Endometrial microvascular endothelial cells (primary cell): ENCODE measurements around the gene LIN28A. TPM values are rescaled to one million over a fixed set of nuclear protein-coding genes. Genes with fewer than 3 reads are reported as not detected.

Experiments
- in situ Hi-C: cut with HindIII; loops from 2 replicates; pipeline ENCODE4 v1.10.0; 2017; ENCODE audit warnings: low sequenced_read_pairs, low pct_unique_long_range_greater_than_20kb; ENCODE audit errors: inconsistent ontology term
- total RNA-seq: library from RNA; depleted of rRNA; stranded (reverse); fragments of >200 nt; gene quantifications from one replicate; pipeline ENCODE4 v1.2.3, GENCODE V29; 2015; ENCODE audit errors: inconsistent ontology term

LIN28A gene
- total RNA-seq, 1 donor from 2014 or later: not detected

- in situ Hi-C loops: no loop called here
Measured at GRCh38 chr1:26472901-26473845, 62.6 kb downstream of the LIN28A start.

GRCh38 chr1:26474818-26475217, 64.2 kb downstream of the LIN28A start:
- in situ Hi-C loops: no loop called here

GRCh38 chr1:26475989-26476388, 65.4 kb downstream of the LIN28A start:
- in situ Hi-C loops: no loop called here

GRCh38 chr1:26476958-26477357, 66.3 kb downstream of the LIN28A start:
- in situ Hi-C loops: no loop called here

- in situ Hi-C loops: no loop called here
Measured at GRCh38 chr1:26477446-26478152, 67.0 kb downstream of the LIN28A start.

- in situ Hi-C loops: no loop called here
Measured at GRCh38 chr1:26478159-26478558, 67.5 kb downstream of the LIN28A start.

GRCh38 chr1:26478988-26479387, 68.4 kb downstream of the LIN28A start:
- in situ Hi-C loops: no loop called here

Other genes starting within 250 kb of the LIN28A start
- gene C1orf232, start 241.9 kb upstream of the LIN28A start, total RNA-seq: not detected
- gene ZNF593, start 240.9 kb upstream of the LIN28A start, total RNA-seq: 49.0 TPM
- not detected for gene ZNF593OS, start 239.0 kb upstream of the LIN28A start, total RNA-seq
- gene CNKSR1, start 233.3 kb upstream of the LIN28A start, total RNA-seq: not detected
- not detected for gene CATSPER4, start 220.2 kb upstream of the LIN28A start, total RNA-seq
- gene CEP85, start 176.6 kb upstream of the LIN28A start, total RNA-seq: 11.7 TPM
- gene SH3BGRL3, start 130.7 kb upstream of the LIN28A start, total RNA-seq: 165 TPM
- 2.6 TPM for gene UBXN11, start 104.2 kb upstream of the LIN28A start, total RNA-seq
- gene CD52, start 92.9 kb upstream of the LIN28A start, total RNA-seq: not detected
- gene CRYBG2, start 56.7 kb upstream of the LIN28A start, total RNA-seq: not detected
- gene ZNF683, start 38.1 kb upstream of the LIN28A start, total RNA-seq: not detected
- gene DHDDS, start 21.5 kb downstream of the LIN28A start, total RNA-seq: 65.2 TPM
- gene HMGN2, start 61.6 kb downstream of the LIN28A start, total RNA-seq: 460 TPM
- 31.8 TPM for gene RPS6KA1, start 118.9 kb downstream of the LIN28A start, total RNA-seq